Breast epithelium (tissue), 4 donors: ENCODE results near the gene SLC2A8. TPM values are rescaled to one million over a fixed set of nuclear protein-coding genes. Genes with fewer than 3 reads are reported as not detected.
A peak's percentile ranks its signal among the peaks of the same experiment; 100 is the strongest.

Experiments used
- DNase-seq, 2 donors: peaks; one replicate each; pipeline ENCODE4 v3.0.0-alpha.2; 2019; ENCODE audit warnings: low spot score in 2 of 2
- H3K27ac ChIP-seq, 2 donors: fragments of 200-600 bp; sonication (generic) in 1 of 2; one replicate each; pipeline ENCODE4 v1.5.1; 2016 to 2019; ENCODE audit warnings: mild to moderate bottlenecking in 1 of 2
- H3K27me3 ChIP-seq, 2 donors: fragments of 200-600 bp; sonication (generic) in 1 of 2; one replicate each; pipeline versions ENCODE4 v1.5.1 to v1.6.0; 2017 to 2019; ENCODE audit warnings: control low read depth in 1 of 2, mild to moderate bottlenecking in 1 of 2
- H3K36me3 ChIP-seq: fragments of 200-600 bp; one replicate; pipeline ENCODE4 v1.5.1; 2019
- H3K4me1 ChIP-seq, 2 donors: fragments of 200-600 bp; sonication (generic); one replicate each; pipeline ENCODE4 v1.5.1; 2016 to 2019; ENCODE audit warnings: control low read depth in 1 of 2
- H3K4me3 ChIP-seq, 3 donors: fragments of 200-600 bp; sonication (generic); 1 replicate in 2 of 3; 2 replicates in 1 of 3; pipeline ENCODE4 v1.5.1; 2016 to 2019; ENCODE audit warnings: mild to moderate bottlenecking in 3 of 3, moderate library complexity in 2 of 3
- H3K9me3 ChIP-seq, 2 donors: fragments of 200-600 bp; sonication (generic) in 1 of 2; one replicate each; pipeline ENCODE4 v1.5.1; 2016 to 2019; ENCODE audit warnings: control low read depth in 1 of 2
- CTCF ChIP-seq, 3 donors: fragments of 450-650 bp; IDR thresholded peaks; one replicate each; pipeline ENCODE4 v1.5.1; 2016 to 2017; ENCODE audit warnings: antibody characterized with exemption in 3 of 3, mild to moderate bottlenecking in 3 of 3, moderate library complexity in 3 of 3
- POLR2A ChIP-seq: fragments of 450-650 bp; IDR thresholded peaks from one replicate; pipeline ENCODE4 v1.6.1; 2016; ENCODE audit warnings: antibody characterized with exemption, mild to moderate bottlenecking, moderate library complexity
- POLR2AphosphoS5 ChIP-seq, 3 donors: sonication (generic); formaldehyde crosslinking; IDR thresholded peaks; one replicate each; pipeline ENCODE4 v1.6.1; 2017; ENCODE audit warnings: antibody characterized with exemption in 3 of 3
- intact Hi-C: fragments of 100-400 bp; cut with DNase I; formaldehyde crosslinking; loops from one replicate; pipeline ENCODE4 v1.15.1; 2023; ENCODE audit warnings: low total_unique reads
- total RNA-seq, 3 donors: library from RNA; depleted of rRNA; stranded (reverse); fragments of >200 nt; gene quantifications; one replicate each; pipeline ENCODE4 v1.1.0, GENCODE V29; 2016

Gene SLC2A8
- total RNA-seq, 3 donors from 2014 or later, result 17.7 to 38.7 (median 20.9) TPM

DNA sequence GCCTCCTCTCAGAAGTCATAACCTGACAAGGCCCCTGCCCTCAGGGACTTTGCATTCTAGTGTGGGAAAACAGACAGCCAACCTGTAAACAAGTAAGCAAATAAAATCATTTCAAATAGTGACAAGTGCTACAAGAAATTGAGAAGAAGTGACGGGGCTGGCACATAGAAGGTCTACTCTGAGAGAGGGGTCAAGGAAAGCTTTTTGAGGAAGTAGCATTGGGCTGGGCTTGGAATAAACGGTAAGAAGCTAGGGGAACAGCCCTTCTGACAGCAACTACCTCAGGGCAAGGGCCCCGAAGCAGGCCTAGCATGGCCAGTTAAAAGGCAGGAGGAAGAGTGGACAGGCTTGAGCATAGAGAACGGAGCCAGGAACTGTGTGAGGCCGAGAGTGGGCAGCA lies 4.8 kb upstream of the SLC2A8 start:
- H3K4me3 ChIP-seq, result no peak overlapping the region
- H3K27ac ChIP-seq, result no peak overlapping the region
- no peaks in the 10 kb centered on the region for H3K4me1 ChIP-seq
- no peaks in the 10 kb centered on the region for H3K36me3 ChIP-seq
- no peak for TF ChIP-seq CTCF (IDR thresholded peaks at IDR 0.05)
- TF ChIP-seq POLR2AphosphoS5 (IDR thresholded peaks at IDR 0.05), result no peak
- TF ChIP-seq POLR2A, result no peak
- no peaks in the 10 kb centered on the region for H3K27me3 ChIP-seq
- no peak for DNase-seq
- intact Hi-C loops, result loop anchor here (10.0 kb wide), 1 partner anchor 63 kb away; the partner anchor contains the start of genes LRSAM1 and RPL12
- no peaks in the 10 kb centered on the region for H3K9me3 ChIP-seq

DNA sequence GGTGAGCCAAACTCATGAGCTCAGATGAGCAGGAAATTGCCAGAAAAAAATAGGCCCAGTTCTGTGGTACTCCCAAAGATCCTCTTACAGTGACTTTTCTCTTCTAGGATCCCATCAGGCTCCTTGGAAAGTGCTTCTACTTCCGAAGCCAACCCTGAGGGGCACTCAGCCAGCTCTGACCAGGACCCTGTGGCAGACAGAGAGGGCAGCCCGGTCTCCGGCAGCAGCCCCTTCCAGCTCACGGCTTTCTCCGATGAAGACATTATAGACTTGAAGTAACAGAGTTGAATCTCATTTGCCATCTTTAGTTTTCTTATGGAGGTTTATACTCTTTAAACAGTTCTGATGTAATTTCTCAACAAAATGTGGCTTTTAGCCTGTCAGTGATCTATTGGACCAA lies 4.0 kb upstream of the SLC2A8 start:
- no peaks in the 10 kb centered on the region for H3K27me3 ChIP-seq
- no peak for DNase-seq
- intact Hi-C loops, result loop anchor here (10.0 kb wide), 1 partner anchor 62 kb away; the partner anchor contains the start of genes LRSAM1 and RPL12
- H3K27ac ChIP-seq, result no peak overlapping the region
- no peaks in the 10 kb centered on the region for H3K9me3 ChIP-seq
- no peak for TF ChIP-seq POLR2A
- H3K4me3 ChIP-seq, result no peak overlapping the region
- no peaks in the 10 kb centered on the region for H3K36me3 ChIP-seq
- peaks cover 0 to 2% of the 10 kb centered on the region in 2 donors for H3K4me1 ChIP-seq

- intact Hi-C loops, result loop anchor here (10.0 kb wide), 1 partner anchor 61 kb away; the partner anchor contains the start of genes LRSAM1 and RPL12
- DNase-seq, result no peak
- Histone ChIP-seq H3K36me3 (no peaks in the 10 kb centered on the region), H3K9me3 (no peaks in the 10 kb centered on the region), H3K4me3 (no peak overlapping the region), H3K27ac (no peak overlapping the region), H3K27me3 (no peaks in the 10 kb centered on the region), H3K4me1 (peaks cover 5 to 7% of the 10 kb centered on the region in 2 donors)
- no peak for TF ChIP-seq CTCF (IDR thresholded peaks at IDR 0.05)
- no peak for TF ChIP-seq POLR2AphosphoS5 (IDR thresholded peaks at IDR 0.05)
- TF ChIP-seq POLR2A, result no peak
Measured at GRCh38 chr9:127393645-127394044, 3.3 kb upstream of the SLC2A8 start.

DNA sequence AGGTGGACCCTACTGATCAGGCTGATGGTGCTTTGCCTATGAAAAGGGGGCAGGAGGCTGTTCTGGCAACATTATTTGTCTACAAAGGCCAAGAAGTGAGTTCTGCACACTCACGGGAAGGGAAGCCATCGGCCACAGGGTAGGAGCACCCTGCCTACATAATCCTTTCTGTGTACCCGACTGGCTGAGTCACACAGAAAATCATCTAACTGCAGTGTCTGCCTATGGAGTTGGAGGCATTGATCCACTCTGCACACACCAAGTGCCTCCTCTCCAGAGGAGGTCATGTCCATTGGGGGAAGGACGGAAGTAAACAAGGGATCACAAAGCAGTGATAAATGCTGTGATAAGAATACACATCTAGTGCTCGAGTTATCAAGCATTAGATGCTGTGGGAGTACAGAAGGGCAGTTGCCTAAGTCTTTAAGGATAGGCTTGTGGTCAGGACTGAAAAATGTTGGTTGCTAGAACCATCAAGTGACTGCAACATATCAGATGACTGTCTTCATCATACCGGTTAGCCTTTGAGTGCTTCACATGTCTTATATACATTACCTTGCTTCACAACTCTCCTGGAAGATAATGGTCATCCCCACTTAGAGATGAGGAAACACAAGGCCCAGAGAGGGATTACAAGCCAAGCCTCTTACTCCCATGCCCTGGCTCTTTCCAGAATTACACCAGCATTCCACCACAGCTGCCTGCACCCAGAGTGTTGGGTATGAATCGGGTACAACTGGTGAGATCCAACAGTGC lies 1.3 kb upstream of the SLC2A8 start:
- intact Hi-C loops, result loop anchor here (10.0 kb wide), 1 partner anchor 59 kb away; the partner anchor contains the start of genes LRSAM1 and RPL12

GRCh38 chr9:127396253-127396807 lies 639 bp upstream of the SLC2A8 start:
- TF ChIP-seq CTCF (IDR thresholded peaks at IDR 0.05) (no peak), POLR2A (no peak), POLR2AphosphoS5 (IDR thresholded peaks at IDR 0.05) (peak in 2 of 3 donors; percentile 15 to 60)

More for the DNA sequence above, 1.3 kb upstream of the SLC2A8 start:
- Histone ChIP-seq H3K4me3 (peak overlapping the region in 2 of 3 donors; percentile 80 to 86), H3K27ac (no peak overlapping the region), H3K4me1 (peaks cover 7 to 8% of the 10 kb centered on the region in 2 donors), H3K27me3 (no peaks in the 10 kb centered on the region), H3K36me3 (no peaks in the 10 kb centered on the region), H3K9me3 (no peaks in the 10 kb centered on the region)
- DNase-seq, result no peak
- TF ChIP-seq POLR2A (no peak), CTCF (IDR thresholded peaks at IDR 0.05) (no peak), POLR2AphosphoS5 (IDR thresholded peaks at IDR 0.05) (no peak)

More at GRCh38 chr9:127396253-127396807, 639 bp upstream of the SLC2A8 start:
- intact Hi-C loops, result loop anchor here (10.0 kb wide), 1 partner anchor 58 kb away; the partner anchor contains the start of genes LRSAM1 and RPL12
- Histone ChIP-seq H3K9me3 (no peaks in the 10 kb centered on the region), H3K4me1 (peaks cover 7 to 8% of the 10 kb centered on the region in 2 donors), H3K27me3 (no peaks in the 10 kb centered on the region), H3K4me3 (peak overlapping the region; percentile 80 to 86 (median 82)), H3K36me3 (no peaks in the 10 kb centered on the region), H3K27ac (peak overlapping the region; percentile 8 to 45)
- no peak for DNase-seq
